ENCODE data around the gene SMC6. TPM values are rescaled to one million over a fixed set of nuclear protein-coding genes. Genes with fewer than 3 reads are reported as not detected.

SMC6 gene
- polyA plus RNA-seq, 1 donor, result 49.2 TPM

DNA sequence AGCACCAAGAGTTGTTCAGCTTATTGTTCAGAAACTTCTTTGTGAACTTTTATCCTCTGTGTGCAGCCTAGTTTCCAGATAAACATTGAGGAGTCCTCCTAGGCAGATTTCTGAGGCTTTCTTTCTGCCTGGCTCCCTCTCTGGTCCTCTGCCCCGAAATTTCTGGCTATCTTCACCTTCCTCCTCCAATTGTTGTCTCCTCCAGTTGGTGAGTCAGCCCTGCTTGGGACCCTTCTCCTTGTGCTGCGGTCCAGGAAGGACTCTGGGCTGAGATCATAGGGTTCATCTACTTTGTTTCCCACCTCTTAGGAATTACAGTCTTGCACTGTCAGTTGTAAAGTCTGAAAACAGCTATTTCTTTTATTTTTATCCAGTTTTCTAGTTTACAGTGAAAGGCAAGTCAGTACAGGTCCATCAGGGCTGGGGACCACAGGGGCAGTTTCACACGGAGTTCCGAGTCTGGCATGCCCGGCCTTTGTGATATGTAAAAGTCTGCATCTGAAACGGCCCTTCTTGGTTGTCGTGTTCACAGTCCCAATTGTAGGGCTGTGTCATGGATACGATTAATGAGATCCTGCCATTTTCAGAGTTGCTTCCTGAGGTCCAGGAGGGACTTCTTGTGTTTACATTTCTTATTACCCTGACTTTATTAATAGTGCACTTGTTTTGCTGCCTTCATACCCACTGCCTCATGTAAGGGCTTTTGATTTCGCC lies 100.8 kb downstream of the SMC6 start:
- DNase-seq, result no peak

- no peak for DNase-seq
Observed at GRCh38 chr2:17649026-17649425, 104.6 kb downstream of the SMC6 start.

- DNase-seq, result no peak
Observed at GRCh38 chr2:17648581-17648980, 105.0 kb downstream of the SMC6 start.

DNA sequence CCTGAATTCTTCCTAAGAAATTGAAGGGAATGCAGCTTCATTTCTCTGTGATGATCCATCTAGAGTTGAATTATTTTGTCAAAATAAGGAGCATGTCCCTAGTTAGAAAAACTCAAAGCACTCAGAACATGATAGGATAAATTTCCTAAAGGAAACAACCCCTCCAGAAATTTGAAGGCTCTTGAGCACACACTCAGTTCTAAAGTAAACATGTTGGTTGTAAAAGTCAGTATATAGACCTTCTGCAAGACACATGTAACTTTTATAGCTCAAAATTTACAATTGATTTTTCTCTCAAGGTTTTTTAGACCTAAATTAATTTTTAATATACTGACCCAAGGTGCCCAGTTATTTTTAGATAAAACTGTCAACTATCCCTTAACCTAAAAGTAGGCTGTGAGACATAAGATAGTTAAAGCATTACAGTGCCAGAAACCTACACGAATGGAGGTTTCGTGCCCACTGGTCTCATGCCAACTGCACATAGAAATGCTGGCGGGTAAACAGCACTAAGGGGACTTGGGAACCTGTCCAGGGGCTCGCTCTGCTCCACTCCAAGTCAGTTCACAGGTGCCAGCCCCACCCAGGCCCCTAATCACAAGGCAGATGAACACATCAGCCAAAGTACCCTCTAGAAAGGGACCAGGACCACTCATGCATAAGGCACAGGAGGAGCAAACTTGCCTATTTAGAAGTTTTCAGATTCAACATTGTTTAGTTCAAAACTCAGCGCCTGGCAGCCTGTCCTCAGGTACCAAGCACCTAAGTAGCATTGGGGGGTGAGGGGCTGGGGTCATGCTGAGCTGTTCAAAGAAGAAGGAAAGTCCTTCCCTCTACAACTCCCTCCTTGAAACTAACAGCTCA lies 106.5 kb downstream of the SMC6 start:
- DNase-seq, result no peak

GRCh38 chr2:17646081-17646554 lies 107.5 kb downstream of the SMC6 start:
- peak; percentile 79 for DNase-seq

DNA sequence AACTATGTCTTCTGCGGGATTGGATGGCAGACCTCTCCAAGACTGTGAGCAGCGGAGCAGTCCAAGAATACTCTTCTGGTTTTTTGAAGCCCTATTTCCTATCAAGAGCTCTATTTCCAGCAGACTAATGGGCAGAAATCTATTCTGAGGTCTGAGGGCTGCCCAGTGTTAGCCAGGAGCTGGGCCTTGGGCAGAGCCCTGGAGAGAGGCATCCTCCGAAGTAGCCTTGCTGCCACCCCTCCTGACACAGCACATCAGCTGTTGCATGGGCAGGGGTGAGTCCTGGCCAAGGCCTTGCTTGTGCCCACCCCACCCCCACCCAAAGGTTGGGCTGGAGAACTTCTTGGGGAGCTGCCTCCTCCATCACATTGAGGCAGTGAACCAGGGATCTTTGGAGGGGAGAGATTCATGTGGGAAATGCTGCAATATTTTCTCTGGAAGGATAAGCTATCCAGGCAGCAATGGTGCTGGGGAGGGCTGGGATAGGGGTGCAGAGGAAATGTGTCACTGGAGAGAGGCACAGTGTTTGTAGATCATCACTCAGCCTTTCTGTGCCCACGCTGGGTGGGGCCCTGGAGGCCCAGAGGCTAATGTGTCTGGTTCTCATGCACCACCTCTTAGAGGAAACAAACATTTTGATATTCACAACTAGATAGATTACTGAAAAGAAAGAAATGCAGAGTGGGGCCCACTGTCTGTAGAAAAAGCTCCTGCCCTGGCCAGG lies 108.5 kb downstream of the SMC6 start:
- no peak for DNase-seq

DNA sequence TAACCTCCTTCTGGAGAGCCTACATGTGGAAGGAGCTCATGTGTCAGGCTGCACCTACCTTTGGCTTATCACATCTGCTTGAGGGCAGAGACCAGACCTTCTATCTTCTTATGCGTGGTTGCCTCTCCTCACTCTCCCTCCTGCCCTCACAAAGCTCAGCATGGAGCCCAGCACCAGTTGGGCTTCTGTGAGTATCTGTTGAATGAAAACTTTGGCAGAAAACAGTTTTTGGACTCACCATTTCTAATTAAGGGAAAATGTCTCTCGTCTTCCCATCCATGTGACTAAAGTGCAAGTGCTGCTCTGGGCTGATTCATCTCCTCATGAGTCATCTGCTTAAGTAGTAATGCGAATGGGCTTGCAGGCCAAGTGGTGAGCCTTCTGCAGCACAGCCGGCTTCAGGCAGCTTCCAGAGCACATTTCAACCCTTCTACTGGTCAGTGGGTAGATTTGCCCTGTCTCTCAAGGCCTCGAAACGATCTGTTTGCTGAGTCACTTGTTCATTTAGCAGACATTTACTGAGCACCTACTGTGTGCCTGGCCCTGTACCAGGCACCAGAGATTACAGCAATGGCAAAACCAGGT lies 110.5 kb downstream of the SMC6 start:
- no peak for DNase-seq

- DNase-seq, result no peak
Observed at GRCh38 chr2:17640406-17640805, 113.2 kb downstream of the SMC6 start.

- no peak for DNase-seq
Observed at GRCh38 chr2:17638196-17638743, 115.3 kb downstream of the SMC6 start.

DNA sequence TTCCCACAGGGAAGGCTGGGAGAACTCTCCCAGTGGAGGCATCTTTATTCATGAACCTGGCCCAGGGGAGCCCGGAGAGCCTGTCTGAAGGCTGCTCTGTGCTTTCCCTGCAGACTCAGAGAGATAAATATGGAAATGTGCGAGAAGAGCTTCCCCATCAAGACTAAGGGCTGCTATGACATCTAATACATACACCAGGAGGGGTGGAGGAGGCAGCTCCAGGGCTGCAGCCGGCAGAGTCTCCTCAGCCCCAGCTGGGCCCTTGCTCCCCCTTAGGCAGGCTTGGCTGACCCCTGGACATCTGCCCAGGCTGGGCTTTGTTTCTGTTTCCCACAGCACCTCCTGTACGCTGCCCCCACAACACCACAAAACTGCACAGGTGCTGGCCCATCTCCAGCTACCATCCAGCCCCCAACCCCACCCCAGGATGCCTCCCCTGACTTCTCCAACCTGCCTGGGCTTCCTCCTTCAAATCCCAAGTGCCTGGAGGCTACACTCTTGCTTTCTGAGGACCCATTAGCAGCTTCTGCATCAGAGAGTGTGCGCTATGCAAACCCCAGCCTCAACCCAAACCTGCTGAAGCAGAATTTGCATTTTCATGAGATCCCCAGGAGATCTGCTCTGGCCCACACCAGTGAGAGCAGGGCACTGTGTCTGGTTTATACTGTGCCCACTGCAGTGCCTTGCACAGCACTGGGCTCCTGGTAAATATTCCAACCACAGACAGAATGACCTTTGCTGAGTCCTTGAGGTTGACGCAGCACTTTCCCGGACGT lies 116.3 kb downstream of the SMC6 start:
- no peak for DNase-seq

DNA sequence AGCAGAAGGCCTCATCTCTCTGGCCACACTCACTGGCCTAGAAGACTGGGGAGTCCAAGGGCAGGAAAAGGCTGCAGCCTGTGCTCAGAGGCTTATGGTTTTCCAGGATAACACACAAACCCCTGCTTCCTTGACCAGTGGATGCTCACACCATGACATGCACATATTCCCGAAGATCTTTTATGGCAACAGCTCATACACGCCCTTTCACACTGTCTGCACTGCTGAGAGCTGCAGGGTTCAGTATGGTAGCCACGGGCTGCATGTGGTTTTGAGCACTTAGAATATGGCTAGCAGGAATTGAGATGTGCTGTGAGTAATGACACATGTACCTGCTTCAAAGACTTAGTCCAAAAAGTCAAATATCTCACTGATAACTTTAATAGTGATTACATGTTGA lies 117.4 kb downstream of the SMC6 start:
- DNase-seq, result no peak

- no peak for DNase-seq
Observed at GRCh38 chr2:17634997-17635396, 118.6 kb downstream of the SMC6 start.

DNA sequence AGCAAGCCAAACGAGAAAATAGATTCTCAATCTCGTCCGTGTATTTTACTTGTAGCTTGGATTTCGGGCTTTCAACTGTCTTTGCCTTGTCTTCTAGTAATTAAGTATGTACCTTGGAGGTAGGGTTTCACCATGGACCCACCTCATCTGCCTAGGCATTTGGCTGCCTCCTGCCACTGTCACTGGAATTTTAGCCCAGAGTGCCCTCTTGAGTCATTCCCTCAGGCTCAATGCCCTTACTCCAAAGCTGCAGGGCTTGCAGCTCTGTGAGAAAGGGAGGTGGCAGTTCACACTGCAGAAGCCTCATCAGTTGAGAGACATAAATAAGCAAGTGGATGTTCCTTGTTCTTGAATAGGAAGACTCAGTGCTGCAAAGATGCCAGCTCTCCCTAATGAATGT lies 123.5 kb downstream of the SMC6 start:
- DNase-seq, result no peak

DNA sequence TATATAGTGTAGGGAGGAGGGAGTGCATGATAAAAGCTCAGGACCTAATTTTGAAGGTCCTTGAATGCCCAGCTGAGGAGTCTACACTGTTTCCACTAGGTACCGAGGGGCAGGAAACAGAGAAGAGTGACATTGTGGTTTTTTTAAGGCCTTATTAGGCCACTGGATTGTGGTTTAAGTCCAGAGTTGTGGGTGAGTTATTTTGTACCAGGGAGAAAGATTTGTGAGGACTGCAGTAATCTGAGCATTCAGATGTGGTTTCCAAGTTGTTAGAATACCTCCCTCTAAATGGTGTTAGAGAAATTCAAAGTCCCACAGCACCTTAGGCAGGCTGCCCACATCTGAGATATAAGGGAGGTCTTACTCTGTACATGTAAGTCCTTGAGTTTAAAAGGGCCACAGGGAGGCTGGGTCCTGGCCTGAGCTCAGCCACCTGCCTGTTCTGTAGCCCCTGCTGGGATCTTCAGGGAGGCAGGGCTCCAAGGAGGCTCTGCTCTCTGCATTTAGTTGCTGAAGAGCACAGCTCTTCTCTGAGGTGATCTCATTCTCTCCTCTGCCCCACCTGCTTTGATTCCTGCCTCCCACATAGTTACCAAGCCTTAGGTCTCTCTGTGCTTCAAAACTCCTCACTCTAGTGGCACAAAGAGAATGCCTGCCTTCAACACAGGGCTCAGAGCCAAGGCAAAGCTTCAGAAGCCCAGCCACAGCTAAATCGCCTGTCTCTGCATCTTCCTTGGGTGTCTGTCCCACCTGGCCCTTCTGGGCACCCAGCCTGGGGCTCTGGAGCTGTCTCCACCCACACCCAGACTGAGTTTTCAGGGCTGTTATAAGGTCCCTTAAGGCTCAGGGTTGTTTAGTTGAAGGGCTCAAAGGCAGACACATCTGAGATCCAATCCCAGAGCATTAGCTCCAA lies 125.0 kb downstream of the SMC6 start:
- DNase-seq, result no peak

GRCh38 chr2:17627434-17627833 lies 126.2 kb downstream of the SMC6 start:
- DNase-seq, result no peak

DNA sequence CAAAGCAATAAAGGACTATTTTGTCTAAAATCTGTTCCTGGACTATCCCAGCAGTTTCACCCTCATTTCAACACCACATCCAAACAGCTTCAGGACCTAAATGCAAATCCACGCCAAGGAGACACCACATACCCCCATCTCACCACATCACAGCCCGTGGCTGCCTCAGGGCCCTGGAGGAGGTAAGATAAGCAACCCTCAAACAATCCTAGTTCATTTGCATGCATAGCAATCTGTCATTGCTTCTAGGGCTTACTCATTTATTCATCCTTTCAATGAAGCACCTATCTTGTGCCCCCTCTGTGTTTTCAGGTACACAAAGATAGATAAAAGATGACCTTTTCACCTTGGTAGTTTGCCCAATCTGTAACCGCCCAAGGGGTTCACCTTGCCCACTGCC lies 126.6 kb downstream of the SMC6 start:
- no peak for DNase-seq

- no peak for DNase-seq
Observed at GRCh38 chr2:17625446-17625845, 128.2 kb downstream of the SMC6 start.

GRCh38 chr2:17621781-17622180 lies 131.8 kb downstream of the SMC6 start:
- no peak for DNase-seq

GRCh38 chr2:17620841-17621240 lies 132.8 kb downstream of the SMC6 start:
- no peak for DNase-seq

- DNase-seq, result no peak
Observed at GRCh38 chr2:17620280-17620679, 133.3 kb downstream of the SMC6 start.

All from left kidney (tissue), 2 donors.